AG04449 (cell line): Measurements from ENCODE around the gene PRR35.

Experiments
- CTCF ChIA-PET: fragments of 350-600 bp; formaldehyde crosslinking; extraction: SDS; loops from one replicate; lab custom pipeline; 2021; ENCODE audit warnings: antibody characterized with exemption; lab: Yijun Ruan, JAX
- POLR2A ChIA-PET: fragments of 400-600, 350-600 bp; formaldehyde crosslinking; extraction: SDS; loops from one replicate; lab custom pipeline; 2020; ENCODE audit warnings: antibody characterized with exemption, inconsistent platforms; lab: Yijun Ruan, JAX
- DNase-seq: peaks from one replicate; pipeline ENCODE4 v3.0.0-alpha.2; 2010; ENCODE audit warnings: low read depth, low spot score
- H3K4me3 ChIP-seq: 2 replicates; pipeline ENCODE4 v1.5.1; 2011; ENCODE audit warnings: low read depth, mild to moderate bottlenecking, control low read depth, low read length
- CTCF ChIP-seq: IDR thresholded peaks from one replicate; pipeline ENCODE4 v1.5.1; 2011; ENCODE audit warnings: mild to moderate bottlenecking, moderate library complexity, low read length, control low read depth, inconsistent platforms; ENCODE audit not compliant: insufficient read depth; ENCODE audit errors: missing control alignments

PRR35 gene

GRCh38 chr16:522320-523096, 37.7 kb upstream of the PRR35 start:
- no peak overlapping the region for H3K4me3 ChIP-seq
- ChIA-PET CTCF (interaction anchor here (1.0 kb wide), 1 partner anchor 131 kb away, joined by 3 read pairs; no protein-coding TSS in a partner anchor), POLR2A (interaction anchor here (0.5 kb wide), 1 partner anchor 16 kb away, joined by 3 read pairs; no protein-coding TSS in a partner anchor)
- no peak for DNase-seq
- TF ChIP-seq CTCF: no peak

GRCh38 chr16:523097-523741, 37.0 kb upstream of the PRR35 start:
- POLR2A ChIA-PET: no interaction called here
- DNase-seq: no peak
- H3K4me3 ChIP-seq: no peak overlapping the region
- TF ChIP-seq CTCF: no peak
- CTCF ChIA-PET: interaction anchor here (1.0 kb wide), 1 partner anchor 131 kb away, joined by 3 read pairs; no protein-coding TSS in a partner anchor

- no peak for TF ChIP-seq CTCF
- DNase-seq: no peak
- no peak overlapping the region for H3K4me3 ChIP-seq
- ChIA-PET CTCF (no interaction called here), POLR2A (no interaction called here)
Measured at GRCh38 chr16:524274-525040, 35.7 kb upstream of the PRR35 start.

GRCh38 chr16:525123-525519, 35.1 kb upstream of the PRR35 start:
- DNase-seq: no peak
- no peak for TF ChIP-seq CTCF
- no peak overlapping the region; the same call in 1 of the 2 replicates for H3K4me3 ChIP-seq
- POLR2A ChIA-PET: no interaction called here
- CTCF ChIA-PET: no interaction called here

GRCh38 chr16:525520-526180, 34.5 kb upstream of the PRR35 start:
- CTCF ChIA-PET: no interaction called here
- H3K4me3 ChIP-seq: peak overlapping the region; percentile 82
- peak; percentile 57 for DNase-seq
- POLR2A ChIA-PET: interaction anchor here (0.8 to 0.9 kb wide), 2 partner anchors 63 to 139 kb away, joined by 3 to 4 read pairs; no protein-coding TSS in a partner anchor
- no peak for TF ChIP-seq CTCF
